NCI-H510A treated with DMSO at 0.1 percent for 48 hours (cell line): ENCODE results near the gene LINC00632.

ENCODE experiments used
- DNase-seq: peaks from one replicate; lab custom pipeline; 2025; lab: John Stamatoyannopoulos, UW

Gene LINC00632

DNA sequence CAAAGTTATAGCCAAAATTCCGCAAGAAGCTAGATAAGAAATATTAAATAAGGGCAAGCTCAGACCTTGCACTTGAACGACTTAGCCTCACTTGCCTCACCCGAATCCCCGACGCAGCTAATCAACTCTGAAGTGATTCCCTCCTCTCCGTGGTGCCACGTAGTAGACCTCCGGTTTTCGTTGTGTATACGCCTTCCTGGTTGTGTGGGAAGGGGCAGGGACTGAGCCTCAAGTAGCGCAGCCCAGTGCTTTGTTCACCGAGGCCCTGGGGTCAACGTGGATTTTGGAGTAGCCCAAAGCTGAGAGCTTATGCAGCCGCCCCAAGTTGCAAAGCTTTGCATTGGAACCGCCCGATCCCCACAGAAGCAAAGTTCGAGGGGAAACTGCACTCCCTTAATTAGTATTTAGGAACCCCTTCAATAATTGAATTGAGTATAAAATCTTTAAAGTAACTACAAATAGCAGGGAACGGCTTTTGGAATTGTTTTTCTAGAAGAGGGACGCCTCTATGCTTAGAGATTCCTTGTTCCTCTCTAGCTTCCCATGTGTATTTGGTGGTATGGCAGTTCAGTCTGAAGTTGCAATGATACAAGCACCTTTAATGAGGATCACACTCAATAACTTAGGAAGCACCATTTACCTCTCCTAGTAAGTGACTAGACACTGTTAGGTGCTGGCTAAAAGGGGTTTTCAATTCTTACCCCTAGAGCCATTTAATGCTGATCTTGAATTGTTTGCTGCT lies 55.7 kb downstream of the LINC00632 start:
- DNase-seq, result no peak

GRCh38 chrX:140766024-140766611 lies 56.6 kb downstream of the LINC00632 start:
- DNase-seq, result peak; percentile 1

GRCh38 chrX:140767646-140768045 lies 58.1 kb downstream of the LINC00632 start:
- DNase-seq, result no peak

DNA sequence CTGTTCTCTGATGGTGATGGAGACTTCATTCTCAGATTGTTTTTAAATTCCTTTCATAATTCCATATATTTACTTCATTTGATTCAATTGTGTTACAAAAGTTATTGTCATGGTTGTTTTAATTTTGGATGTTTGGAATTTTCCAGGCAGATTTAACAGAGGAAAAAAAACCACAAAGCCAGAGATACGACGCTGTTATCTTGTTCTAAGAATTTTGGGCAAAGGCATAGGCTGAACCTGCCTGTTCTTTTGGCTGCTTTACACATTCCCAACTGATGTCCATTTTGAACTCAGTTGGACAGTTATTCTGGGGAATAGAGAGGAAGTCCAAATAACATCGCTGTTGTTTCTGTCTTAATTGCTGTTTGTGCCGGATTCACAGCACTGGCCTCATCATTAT lies 65.7 kb downstream of the LINC00632 start:
- DNase-seq, result no peak

GRCh38 chrX:140776320-140776719 lies 66.8 kb downstream of the LINC00632 start:
- no peak for DNase-seq

- DNase-seq, result no peak
These were observed 85.1 kb downstream of the LINC00632 start for GRCh38 chrX:140794642-140795041.

- DNase-seq, result no peak
These were observed 89.7 kb downstream of the LINC00632 start for GRCh38 chrX:140799216-140799615.

DNA sequence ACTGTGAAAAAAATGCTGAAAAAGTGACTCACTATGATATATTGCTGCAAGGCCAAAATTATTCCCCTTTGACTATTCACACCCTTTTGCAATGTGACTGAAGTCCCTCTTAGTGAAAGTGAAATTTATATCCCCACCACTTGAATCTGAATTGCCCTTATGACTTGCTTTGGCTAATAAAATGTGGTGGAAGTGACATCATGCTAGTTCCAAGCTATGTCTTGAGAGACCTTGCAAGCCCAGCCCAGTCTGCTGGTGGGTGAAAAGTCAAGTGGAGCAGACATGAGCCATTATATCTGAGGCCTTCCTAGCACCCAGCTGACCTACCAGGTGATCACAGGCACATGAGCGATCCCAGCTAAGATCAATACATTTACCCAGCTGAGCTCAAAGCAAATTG lies 94.7 kb downstream of the LINC00632 start:
- DNase-seq, result no peak

DNA sequence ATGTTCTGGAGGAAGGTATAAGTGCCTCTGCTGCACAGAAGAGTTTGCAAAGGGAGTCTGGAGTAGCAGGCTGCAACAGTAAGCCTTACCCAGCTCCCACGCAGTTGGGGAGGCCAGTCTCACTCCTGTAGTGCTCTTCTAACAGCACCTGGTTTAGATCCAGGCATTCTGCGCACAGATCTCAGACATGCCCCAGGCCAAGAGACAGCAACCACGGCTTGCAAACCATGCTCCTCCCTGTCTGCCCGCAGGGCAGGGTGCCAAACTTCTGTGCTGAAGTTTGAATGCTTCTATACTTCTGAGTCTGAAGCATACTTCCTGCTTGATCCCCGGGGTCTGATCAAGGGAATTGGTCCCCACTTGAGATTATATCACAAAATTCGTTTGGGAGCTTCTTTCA lies 106.3 kb downstream of the LINC00632 start:
- no peak for DNase-seq

DNA sequence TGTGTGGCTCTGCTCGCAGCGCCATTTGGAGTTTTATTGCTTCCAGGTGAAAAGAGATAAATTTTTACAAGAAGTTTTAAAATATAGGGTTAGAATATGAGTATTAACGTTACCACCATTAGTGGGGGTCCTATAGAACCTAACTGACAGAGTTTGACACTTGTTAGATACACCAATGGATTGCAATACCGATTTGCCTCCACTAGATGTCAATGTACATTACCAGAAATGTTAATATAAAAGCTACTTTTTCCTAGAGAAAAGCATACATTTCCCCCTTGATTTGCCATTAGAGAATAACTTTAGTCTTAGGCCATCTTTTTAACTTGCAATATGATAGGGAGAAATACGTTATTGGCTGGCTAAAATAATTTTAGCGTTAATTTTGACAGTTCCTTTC lies 108.4 kb downstream of the LINC00632 start:
- no peak for DNase-seq

DNA sequence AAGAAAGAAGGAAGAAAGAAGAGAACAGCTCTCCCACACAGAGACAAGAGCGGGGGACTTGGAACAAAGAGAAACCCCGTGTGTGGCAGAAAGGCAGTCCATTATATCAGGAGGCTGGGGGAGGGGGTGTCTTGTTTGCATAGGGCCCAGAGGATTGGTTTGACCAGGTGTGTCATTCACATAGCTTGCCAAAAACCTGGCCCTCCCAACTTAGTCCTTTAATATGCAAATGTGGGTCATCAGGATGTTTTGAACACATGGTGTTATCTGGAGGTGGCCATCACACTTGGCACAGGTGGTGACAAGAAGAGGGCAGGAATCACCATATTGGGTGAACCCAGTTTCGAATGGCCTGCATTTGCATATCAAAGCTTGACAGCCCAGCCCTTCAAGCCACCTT lies 111.7 kb downstream of the LINC00632 start:
- DNase-seq, result no peak

- DNase-seq, result no peak
These were observed 112.6 kb downstream of the LINC00632 start for GRCh38 chrX:140822184-140822583.

DNA sequence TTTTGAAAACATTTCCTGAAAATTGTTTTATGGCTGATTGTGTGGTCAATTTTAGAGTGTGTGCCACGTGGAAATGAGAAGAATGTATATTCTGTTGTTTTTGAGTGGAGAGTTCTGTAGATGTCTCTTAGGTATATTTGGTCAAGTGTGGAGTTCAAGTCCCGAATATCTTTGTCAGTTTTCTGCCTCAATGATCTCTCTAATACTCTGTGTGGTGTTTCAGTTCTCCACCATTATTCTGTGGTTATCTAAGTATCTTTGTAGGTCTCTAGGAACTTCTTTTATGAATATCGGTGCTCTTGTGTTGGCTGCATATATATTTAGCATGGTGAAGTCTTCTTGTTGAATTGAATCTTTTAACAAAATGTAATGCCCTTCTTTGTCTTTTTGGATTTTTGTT lies 113.3 kb downstream of the LINC00632 start:
- DNase-seq, result no peak

DNA sequence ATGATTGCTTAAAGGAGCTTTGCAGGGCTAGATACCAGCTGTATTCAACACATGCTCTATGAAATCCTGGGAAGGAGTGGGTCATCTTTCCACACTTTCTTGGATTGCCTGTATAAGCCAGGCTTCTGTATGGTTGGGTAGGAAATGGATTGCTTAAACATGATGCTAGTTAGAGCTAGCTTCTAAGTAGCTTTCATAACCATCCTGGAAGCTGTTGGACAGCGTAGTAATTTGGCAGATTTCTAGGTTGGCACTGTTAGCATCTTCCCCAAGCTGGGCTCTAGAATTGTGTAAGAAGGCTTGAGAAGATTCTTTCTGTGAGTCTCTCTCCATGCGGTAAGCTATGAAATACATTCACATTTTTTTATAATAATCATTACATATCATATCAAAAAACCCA lies 127.3 kb downstream of the LINC00632 start:
- DNase-seq, result no peak
